ENCODE results near the gene FGF1.

FGF1 gene

GRCh38 chr5:142634216-142635011 lies 51.5 kb downstream of the FGF1 start:
- H3K4me3 ChIP-seq (ENCODE audit: low read length), result no peak overlapping the region
- no peak for TF ChIP-seq CTCF (IDR thresholded peaks at IDR 0.05; ENCODE audit: insufficient read depth, low read depth, low read length, missing control alignments)
- DNase-seq (ENCODE audit: low read depth), result no peak

- DNase-seq (ENCODE audit: low read depth), result no peak
- no peak for TF ChIP-seq CTCF (IDR thresholded peaks at IDR 0.05; ENCODE audit: insufficient read depth, low read depth, low read length, missing control alignments)
These were observed 54.9 kb downstream of the FGF1 start for GRCh38 chr5:142630927-142631539.

GRCh38 chr5:142627383-142628217 lies 58.3 kb downstream of the FGF1 start:
- TF ChIP-seq CTCF (IDR thresholded peaks at IDR 0.05; ENCODE audit: insufficient read depth, low read depth, low read length, missing control alignments), result no peak
- DNase-seq (ENCODE audit: low read depth), result peak; percentile 39

More at GRCh38 chr5:142630927-142631539, 54.9 kb downstream of the FGF1 start:
- H3K4me3 ChIP-seq (ENCODE audit: low read length), result no peak overlapping the region

GRCh38 chr5:142626786-142627185 lies 59.1 kb downstream of the FGF1 start:
- no peak for TF ChIP-seq CTCF (IDR thresholded peaks at IDR 0.05; ENCODE audit: insufficient read depth, low read depth, low read length, missing control alignments)
- DNase-seq (ENCODE audit: low read depth), result no peak
- H3K4me3 ChIP-seq (ENCODE audit: low read length), result no peak overlapping the region

More at GRCh38 chr5:142627383-142628217, 58.3 kb downstream of the FGF1 start:
- no peak overlapping the region for H3K4me3 ChIP-seq (ENCODE audit: low read length)

GRCh38 chr5:142626099-142626498 lies 59.8 kb downstream of the FGF1 start:
- TF ChIP-seq CTCF (IDR thresholded peaks at IDR 0.05; ENCODE audit: insufficient read depth, low read depth, low read length, missing control alignments), result no peak
- H3K4me3 ChIP-seq (ENCODE audit: low read length), result no peak overlapping the region
- no peak for DNase-seq (ENCODE audit: low read depth)

GRCh38 chr5:142621227-142621626 lies 64.7 kb downstream of the FGF1 start:
- no peak for DNase-seq (ENCODE audit: low read depth)
- no peak for TF ChIP-seq CTCF (IDR thresholded peaks at IDR 0.05; ENCODE audit: insufficient read depth, low read depth, low read length, missing control alignments)
- H3K4me3 ChIP-seq (ENCODE audit: low read length), result no peak overlapping the region

All from epithelial cell of esophagus (primary cell).